Parietal lobe (tissue), 1 donor: ENCODE measurements around the gene MDM2. TPM values are rescaled to one million over a fixed set of nuclear protein-coding genes. Genes with fewer than 3 reads are reported as not detected.

Source experiments
- total RNA-seq: library from RNA; depleted of rRNA; stranded (reverse); fragments of >200 nt; gene quantifications from one replicate; pipeline ENCODE4 v1.2.3, GENCODE V29; 2014

The MDM2 gene
- total RNA-seq: 84.2 TPM

DNA sequence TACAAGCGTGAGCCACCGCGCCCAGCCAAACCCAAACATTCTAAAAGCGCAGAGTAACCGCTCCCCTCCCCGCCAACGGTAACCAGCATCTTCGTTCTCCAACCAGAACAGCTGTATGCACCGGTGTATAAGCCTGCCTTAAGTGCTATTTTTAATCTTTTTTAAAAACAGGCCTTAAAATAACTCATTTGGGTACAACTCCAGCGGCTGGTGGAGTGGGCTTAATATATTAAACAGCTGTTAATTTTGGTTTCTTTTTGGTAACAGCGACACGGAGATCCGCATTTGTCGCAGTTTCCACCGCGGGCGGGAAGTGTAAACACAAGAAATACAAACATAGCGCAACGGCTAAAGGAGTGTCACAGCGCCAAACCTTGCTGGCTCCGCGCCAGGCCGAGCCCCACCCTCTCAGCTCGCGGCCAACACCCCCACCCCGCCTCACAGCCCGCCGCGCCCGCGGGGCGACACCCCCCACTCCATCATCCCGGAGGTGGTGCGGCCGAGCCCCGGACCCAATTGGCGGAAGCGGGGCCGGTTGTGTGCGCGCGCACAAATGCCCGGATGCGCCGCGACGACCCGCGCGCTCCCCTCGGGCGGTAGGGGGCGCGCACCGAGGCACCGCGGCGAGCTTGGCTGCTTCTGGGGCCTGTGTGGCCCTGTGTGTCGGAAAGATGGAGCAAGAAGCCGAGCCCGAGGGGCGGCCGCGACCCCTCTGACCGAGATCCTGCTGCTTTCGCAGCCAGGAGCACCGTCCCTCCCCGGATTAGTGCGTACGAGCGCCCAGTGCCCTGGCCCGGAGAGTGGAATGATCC lies at the start of gene MDM2:
Gene MDM2, plus strand, starts transcription at position 602 of the 812 bp plus-strand sequence. CDS start 301 bp downstream, outside the sequence.

Other genes starting within 250 kb of the MDM2 start
- 87.0 TPM for gene RAP1B, start 197.3 kb upstream of the MDM2 start, total RNA-seq
- gene NUP107, start 121.2 kb upstream of the MDM2 start, total RNA-seq: 88.6 TPM
- 18.2 TPM for gene SLC35E3, start 62.0 kb upstream of the MDM2 start, total RNA-seq
- gene CPM, start 125.0 kb downstream of the MDM2 start, total RNA-seq: 0.94 TPM